GM12873 (cell line): ENCODE measurements around the gene NUP210L.
A peak's percentile ranks its signal among the peaks of the same experiment; 100 is the strongest.

Experiments
- TF ChIP-seq, protein P1 (sequence below): IDR thresholded peaks from 2 replicates; pipeline ENCODE4 v1.5.1; 2012; ENCODE audit warnings: low read depth, mild to moderate bottlenecking, moderate library complexity, low read length, control low read depth; ENCODE audit not compliant: insufficient read depth; ENCODE audit errors: missing control alignments

Gene NUP210L

DNA sequence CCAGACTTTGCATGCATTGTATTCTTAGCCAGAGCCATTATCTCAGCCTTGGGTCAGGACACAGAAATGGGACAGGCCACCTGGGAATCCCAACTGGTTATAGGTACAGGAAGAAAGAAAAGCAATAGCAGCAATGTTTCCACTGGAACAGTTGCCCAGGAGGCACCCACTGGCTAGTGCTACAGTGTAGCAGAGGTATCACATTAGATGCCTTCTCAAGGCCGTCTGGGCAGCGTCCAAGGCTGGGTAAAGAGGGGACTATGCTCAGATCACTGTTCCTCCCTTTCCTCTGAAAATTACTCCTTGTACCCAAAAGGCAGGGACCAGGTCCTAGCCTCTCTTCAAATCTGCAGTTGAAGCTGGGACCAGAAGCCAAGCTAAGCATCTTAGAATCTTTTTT lies 184.5 kb downstream of the NUP210L start:
- TF ChIP-seq, protein P1, sequence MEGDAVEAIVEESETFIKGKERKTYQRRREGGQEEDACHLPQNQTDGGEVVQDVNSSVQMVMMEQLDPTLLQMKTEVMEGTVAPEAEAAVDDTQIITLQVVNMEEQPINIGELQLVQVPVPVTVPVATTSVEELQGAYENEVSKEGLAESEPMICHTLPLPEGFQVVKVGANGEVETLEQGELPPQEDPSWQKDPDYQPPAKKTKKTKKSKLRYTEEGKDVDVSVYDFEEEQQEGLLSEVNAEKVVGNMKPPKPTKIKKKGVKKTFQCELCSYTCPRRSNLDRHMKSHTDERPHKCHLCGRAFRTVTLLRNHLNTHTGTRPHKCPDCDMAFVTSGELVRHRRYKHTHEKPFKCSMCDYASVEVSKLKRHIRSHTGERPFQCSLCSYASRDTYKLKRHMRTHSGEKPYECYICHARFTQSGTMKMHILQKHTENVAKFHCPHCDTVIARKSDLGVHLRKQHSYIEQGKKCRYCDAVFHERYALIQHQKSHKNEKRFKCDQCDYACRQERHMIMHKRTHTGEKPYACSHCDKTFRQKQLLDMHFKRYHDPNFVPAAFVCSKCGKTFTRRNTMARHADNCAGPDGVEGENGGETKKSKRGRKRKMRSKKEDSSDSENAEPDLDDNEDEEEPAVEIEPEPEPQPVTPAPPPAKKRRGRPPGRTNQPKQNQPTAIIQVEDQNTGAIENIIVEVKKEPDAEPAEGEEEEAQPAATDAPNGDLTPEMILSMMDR: no peak

DNA sequence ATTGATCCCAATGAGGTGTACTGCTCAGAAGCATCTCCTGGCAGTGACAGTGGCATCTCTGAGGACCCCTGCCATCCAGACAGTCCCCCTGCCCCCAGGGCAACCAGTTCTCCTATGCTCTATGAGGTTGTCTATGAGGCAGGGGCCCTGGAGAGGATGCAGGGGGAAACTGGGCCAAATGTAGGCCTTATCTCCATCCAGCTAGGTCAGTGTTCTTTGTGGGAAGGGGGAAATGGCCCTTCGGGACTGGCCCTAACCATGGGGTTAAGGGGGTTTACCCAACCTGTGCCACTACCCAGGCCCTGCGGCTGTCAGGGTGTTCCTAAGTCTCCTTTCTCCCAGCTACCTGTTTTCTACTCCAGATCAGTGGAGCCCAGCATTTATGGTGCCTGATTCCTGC lies 185.9 kb downstream of the NUP210L start:
- TF ChIP-seq, protein P1: no peak

DNA sequence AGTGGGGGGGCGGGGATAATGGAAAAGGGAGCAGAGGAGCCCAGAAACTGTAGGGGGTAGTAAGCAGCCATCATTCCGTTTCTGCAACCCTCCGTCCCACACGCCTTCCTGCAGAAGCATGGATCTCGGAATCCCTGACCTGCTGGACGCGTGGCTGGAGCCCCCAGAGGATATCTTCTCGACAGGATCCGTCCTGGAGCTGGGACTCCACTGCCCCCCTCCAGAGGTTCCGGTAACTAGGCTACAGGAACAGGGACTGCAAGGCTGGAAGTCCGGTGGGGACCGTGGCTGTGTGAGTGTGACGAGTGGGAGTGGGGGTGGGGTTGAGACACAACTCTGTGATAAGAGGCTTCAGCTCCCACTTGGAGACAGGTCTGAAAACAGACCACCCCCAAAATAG lies 186.5 kb downstream of the NUP210L start:
- TF ChIP-seq, protein P1: no peak

DNA sequence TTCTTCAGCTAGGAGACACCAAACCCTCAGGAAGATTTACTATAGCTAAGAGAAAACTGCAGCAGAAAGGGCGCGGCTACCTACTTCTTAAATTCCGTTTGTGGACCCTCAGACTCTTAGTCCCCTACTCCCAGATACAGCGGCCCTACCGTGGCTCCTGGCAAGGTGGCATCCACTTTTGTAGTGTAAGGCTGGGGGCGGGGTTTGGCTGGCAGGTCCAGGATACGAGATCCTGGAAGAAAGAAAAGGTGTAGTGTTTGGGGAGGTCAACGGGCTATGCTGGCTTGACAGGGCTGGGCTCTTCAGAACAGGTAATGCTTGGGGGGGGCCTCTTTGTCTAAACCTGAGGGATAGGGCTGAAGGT lies 186.9 kb downstream of the NUP210L start:
- TF ChIP-seq, protein P1: no peak

DNA sequence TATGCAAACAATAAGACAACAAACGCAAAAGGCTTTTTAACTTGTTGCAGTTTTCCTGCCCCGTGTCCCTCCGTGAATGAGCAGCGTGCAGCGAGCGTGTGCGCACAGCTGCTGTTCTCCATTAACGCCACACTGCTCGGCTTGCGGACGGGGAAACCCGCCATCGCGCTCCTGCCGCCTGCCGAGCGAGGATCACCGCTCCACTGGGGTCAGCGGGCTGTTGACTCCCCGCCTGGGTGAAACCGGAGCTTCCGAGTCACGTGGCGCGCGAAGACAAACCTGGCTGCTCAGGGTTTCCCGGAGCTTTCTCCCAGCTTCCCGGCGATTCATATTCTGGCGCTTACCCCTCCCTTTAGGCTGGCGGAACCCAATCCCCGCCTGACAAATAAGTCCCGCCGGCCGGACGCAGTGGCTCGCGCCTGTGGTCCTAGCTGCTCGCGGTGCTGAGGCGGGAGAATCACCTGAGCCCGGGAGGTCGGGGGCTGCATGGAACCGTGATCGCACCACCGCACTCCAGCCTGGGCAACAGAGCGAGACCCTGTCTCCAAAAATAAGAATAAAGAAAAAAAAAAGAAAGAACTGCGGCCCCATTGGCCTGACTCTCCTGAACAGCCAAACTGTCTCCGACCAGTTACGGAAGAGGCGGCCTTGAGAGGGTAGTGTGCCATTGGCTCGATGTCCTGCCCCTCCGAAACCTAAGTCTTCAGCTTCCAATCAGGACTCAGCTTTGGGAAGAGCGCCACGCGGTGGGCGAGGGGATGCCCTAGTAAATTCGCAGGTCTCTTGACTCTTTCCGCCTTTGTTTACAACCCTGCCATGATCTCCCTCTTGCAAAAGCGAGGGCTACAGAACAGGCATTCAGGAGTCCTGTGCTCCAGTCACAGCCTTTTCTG lies 187.5 kb downstream of the NUP210L start, which contains the start of gene CREB3L4:
CREB3L4 (plus strand) TSS at position 796 of the 893 bp plus-strand sequence. CDS start 624 bp downstream, outside the sequence.
- TF ChIP-seq, protein P1: peak; percentile 53

DNA sequence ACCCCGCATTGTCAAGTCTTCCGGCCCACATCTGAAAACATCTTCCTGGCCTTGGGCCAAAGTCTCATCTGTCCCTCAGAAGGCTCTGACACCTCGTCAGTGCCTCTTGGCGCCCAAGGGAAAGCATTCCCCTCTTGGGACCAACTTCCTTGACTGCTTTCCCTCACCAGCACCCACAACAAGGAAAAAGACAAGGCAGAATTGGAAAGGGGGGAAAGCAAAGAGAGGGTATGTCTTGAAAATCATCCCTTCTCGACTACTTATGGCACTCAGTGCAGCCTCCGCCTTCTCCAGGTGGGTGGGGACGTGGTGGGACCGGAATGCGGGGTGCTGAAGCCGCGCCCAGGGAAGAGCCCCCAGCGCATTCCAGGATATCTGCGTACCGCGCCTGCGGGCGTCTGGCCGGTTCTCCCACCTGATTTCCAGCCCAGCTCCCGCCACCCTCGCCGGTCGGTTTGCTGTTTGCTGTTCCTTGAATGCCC lies 191.0 kb downstream of the NUP210L start:
- TF ChIP-seq, protein P1: no peak

DNA sequence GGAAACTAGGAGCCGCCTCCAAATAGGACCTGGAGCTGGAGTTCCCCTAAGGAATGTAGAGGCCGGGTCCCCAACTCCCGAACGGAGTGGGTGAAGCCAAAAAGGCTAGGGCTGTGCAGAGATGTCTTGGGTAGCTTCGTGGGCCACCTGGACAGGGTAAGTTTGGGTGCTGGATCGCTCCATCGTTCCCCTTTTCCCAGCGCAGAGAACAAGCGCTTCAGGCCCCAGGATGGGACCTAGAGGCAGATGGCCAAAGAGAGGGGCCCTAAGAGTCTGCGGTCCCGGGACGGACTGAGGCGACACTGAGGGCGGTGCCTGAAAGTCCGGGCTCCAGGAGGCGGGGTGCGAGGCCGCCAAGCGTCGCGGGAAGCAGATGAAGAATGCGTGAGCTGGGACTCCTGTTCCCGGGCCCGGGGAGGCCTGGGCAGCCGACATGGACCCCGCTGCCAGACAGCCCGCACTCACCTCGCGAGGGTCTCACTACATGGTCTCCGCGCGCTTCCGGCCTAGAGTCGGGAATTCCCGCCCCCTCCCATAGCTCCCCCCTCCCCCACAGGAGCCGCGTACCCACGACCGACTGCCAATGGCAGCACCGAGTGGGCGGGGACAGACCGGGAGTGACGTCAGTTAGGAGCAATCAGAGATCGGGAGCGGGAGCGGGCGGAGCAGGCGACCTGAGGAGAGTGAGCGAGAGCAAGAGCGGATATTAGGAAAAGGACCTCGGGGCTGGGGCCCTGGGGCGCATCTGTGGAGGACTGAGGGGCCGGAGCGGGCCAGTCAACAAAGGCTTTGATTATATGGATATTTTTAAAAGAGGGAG lies 191.6 kb downstream of the NUP210L start, which contains the start of gene SLC39A1:
SLC39A1 (minus strand) TSS at position 508 of the 820 bp plus-strand sequence. CDS start 822 bp downstream, outside the sequence.
- TF ChIP-seq, protein P1: no peak
